Cardiac muscle cell (in vitro differentiated cells and primary cell): Measurements from ENCODE around the gene TSGA10. TPM values are rescaled to one million over a fixed set of nuclear protein-coding genes. Genes with fewer than 3 reads are reported as not detected.
A peak's percentile ranks its signal among the peaks of the same experiment; 100 is the strongest.
"Not testable (repeated sequence)": the region's sequence is repeated elsewhere in the genome, so short reads cannot be mapped to it uniquely, and the experiment has no call there.

Experiments used
- DNase-seq, 2 donors: peaks; one replicate each; pipeline versions ENCODE4 v3.0.0 to v3.0.0-alpha.2; 2010 to 2017; ENCODE audit warnings: low read depth in 1 of 2, low spot score in 1 of 2
- H3K27ac ChIP-seq: fragments of 200-600 bp; sonication (generic); 2 replicates; pipeline ENCODE4 v1.5.1; 2016
- H3K27me3 ChIP-seq: fragments of 200-600 bp; sonication (generic); 2 replicates; pipeline ENCODE4 v1.6.0; 2016; ENCODE audit warnings: control low read depth
- H3K36me3 ChIP-seq: fragments of 200-600 bp; sonication (generic); 2 replicates; pipeline ENCODE4 v1.5.1; 2016; ENCODE audit warnings: control low read depth
- H3K4me1 ChIP-seq: fragments of 200-600 bp; sonication (generic); 2 replicates; pipeline ENCODE4 v1.8.1; 2017; ENCODE audit warnings: low read depth, mild to moderate bottlenecking, mixed run types
- H3K4me3 ChIP-seq: fragments of 200-600 bp; sonication (generic); 2 replicates; pipeline ENCODE4 v1.5.1; 2016; ENCODE audit warnings: mild to moderate bottlenecking
- H3K9me3 ChIP-seq: fragments of 200-600 bp; sonication (generic); 2 replicates; pipeline ENCODE4 v1.5.1; 2017; ENCODE audit warnings: low read depth, mild to moderate bottlenecking, control low read depth
- polyA plus RNA-seq: library from polyadenylated mRNA; unstranded; fragments of >200 nt; fragmentation: Nextera tagmentation; extraction: Ambion mirVana; gene quantifications from 2 replicates; pipeline ENCODE4 v1.2.1, GENCODE V29; 2016
- total RNA-seq: library from RNA; depleted of rRNA; stranded (reverse); fragments of >200 nt; gene quantifications from 2 replicates; pipeline ENCODE4 v1.2.3, GENCODE V29; 2016
- TF ChIP-seq, protein P1 (sequence below): IDR thresholded peaks from 2 replicates; pipeline ENCODE4 v1.5.1; 2012; ENCODE audit warnings: low read depth, mild to moderate bottlenecking, low read length

Gene TSGA10
- total and polyA plus RNA-seq, 2 experiments from 2014 or later, result 7.3 to 7.8 TPM

DNA sequence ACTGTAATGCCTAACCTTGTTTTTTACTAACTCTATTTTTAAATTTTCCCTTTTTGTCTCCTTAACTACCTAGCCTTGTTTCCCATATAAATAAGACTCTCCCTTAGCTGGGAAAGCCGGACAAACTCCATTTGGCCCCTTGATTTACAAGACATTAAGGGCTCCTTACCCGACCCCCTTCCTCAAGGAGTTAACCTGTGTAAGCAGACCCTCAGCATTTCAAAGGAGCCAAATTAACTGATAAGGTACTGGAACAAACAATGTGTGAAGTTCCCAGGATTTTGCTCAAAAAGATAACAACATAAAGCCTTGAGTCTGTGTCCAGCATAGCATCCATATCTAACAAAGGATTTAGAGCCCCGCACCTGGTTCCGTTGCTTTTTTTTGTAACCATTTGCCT is 72.9 kb downstream of the TSGA10 start:
- Histone ChIP-seq H3K36me3 (no peaks in the 10 kb centered on the region), H3K27me3 (peaks cover 33% of the 10 kb centered on the region), H3K4me3 (no peak overlapping the region), H3K27ac (no peak overlapping the region), H3K9me3 (no peaks in the 10 kb centered on the region), H3K4me1 (peaks cover 5% of the 10 kb centered on the region)
- DNase-seq, result no peak
- TF ChIP-seq, protein P1, sequence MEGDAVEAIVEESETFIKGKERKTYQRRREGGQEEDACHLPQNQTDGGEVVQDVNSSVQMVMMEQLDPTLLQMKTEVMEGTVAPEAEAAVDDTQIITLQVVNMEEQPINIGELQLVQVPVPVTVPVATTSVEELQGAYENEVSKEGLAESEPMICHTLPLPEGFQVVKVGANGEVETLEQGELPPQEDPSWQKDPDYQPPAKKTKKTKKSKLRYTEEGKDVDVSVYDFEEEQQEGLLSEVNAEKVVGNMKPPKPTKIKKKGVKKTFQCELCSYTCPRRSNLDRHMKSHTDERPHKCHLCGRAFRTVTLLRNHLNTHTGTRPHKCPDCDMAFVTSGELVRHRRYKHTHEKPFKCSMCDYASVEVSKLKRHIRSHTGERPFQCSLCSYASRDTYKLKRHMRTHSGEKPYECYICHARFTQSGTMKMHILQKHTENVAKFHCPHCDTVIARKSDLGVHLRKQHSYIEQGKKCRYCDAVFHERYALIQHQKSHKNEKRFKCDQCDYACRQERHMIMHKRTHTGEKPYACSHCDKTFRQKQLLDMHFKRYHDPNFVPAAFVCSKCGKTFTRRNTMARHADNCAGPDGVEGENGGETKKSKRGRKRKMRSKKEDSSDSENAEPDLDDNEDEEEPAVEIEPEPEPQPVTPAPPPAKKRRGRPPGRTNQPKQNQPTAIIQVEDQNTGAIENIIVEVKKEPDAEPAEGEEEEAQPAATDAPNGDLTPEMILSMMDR, result no peak

DNA sequence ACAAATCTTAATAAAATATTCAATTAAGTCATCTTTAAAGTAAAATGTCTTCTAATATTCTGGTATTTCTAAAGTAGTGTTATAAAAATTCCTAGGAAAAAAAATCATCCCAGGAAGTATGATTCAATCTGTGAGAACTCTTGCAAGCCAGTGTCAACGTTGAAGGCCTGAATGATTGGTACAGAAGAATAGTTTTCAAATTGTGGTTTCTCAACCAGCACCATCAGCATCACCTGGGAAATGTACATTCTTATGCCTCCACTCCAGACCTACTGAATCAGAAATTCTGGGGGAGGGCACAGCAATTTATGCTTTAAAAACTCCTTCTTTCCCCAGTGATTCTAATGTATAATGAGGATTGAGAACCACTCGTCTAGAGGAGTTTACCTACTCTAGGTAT is 75.5 kb downstream of the TSGA10 start:
- DNase-seq, result no peak
- Histone ChIP-seq H3K27ac (no peak overlapping the region), H3K4me3 (no peak overlapping the region), H3K9me3 (no peaks in the 10 kb centered on the region), H3K36me3 (no peaks in the 10 kb centered on the region), H3K4me1 (peaks cover 5% of the 10 kb centered on the region), H3K27me3 (peaks cover 55% of the 10 kb centered on the region)
- TF ChIP-seq, protein P1, result no peak

DNA sequence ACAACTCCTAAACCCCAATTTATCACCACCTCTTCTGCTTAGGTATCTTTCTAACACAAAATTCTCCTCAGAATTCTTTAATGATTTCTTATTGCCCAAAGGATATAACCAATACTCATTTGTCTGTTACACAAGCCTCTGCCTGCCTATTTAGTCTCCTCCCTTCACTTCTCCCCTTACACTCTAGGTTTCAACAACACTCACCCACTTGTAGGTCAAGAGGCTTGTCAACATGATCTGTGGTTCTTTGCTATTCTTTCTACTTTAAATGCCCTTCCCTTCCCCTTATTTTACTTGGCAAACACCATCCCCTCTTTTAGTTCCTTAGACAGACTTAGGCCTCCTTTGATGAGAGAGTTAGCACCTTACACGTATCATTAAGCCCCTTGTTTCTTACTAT is 82.2 kb downstream of the TSGA10 start:
- peak in 1 of 2 donors; percentile 79 for DNase-seq
- H3K4me1 ChIP-seq, result peaks cover 21% of the 10 kb centered on the region
- TF ChIP-seq, protein P1, result no peak

DNA sequence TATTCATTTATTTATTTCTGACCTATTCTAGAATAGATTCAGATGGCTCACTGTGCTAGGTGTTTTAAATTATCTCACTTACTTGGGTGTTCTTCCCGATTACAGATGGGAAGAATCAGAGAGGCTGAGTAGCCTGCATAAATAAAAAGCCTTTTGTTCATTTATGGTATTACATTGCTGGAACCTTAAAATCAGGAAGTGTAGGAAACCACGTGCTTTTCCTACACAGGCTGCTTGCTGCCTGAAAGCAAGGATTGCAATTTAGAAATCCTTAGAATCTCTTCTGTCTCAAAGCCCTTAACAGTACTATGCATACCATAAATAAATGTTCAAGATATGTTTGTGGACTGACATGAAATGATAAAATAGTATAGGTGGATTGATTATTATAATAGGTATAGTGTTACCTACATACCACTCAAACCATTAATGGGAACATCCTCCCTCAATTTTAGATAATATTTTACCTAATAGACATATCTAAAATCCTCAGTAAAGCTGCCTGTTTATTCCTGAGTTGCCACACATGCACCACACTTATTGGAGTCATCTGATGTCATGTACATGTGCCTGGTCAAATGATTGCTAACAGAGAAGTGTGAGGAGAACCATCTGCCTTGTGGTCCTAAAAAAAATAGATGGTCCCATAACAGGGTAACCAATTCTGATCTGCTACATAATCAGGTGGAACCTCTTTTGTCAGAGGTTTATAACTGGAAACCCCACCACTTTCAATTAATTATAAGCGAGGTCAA is 86.7 kb downstream of the TSGA10 start:
- Histone ChIP-seq H3K27me3 (peaks cover 32% of the 10 kb centered on the region), H3K36me3 (no peaks in the 10 kb centered on the region), H3K27ac (no peak overlapping the region), H3K4me1 (peaks cover 19% of the 10 kb centered on the region), H3K4me3 (no peak overlapping the region), H3K9me3 (no peaks in the 10 kb centered on the region)
- DNase-seq, result no peak
- TF ChIP-seq, protein P1, result no peak

More for the DNA sequence above, 82.2 kb downstream of the TSGA10 start:
- Histone ChIP-seq H3K4me3 (no peak overlapping the region), H3K27ac (no peak overlapping the region), H3K36me3 (no peaks in the 10 kb centered on the region), H3K27me3 (peaks cover 50% of the 10 kb centered on the region), H3K9me3 (no peaks in the 10 kb centered on the region)

DNA sequence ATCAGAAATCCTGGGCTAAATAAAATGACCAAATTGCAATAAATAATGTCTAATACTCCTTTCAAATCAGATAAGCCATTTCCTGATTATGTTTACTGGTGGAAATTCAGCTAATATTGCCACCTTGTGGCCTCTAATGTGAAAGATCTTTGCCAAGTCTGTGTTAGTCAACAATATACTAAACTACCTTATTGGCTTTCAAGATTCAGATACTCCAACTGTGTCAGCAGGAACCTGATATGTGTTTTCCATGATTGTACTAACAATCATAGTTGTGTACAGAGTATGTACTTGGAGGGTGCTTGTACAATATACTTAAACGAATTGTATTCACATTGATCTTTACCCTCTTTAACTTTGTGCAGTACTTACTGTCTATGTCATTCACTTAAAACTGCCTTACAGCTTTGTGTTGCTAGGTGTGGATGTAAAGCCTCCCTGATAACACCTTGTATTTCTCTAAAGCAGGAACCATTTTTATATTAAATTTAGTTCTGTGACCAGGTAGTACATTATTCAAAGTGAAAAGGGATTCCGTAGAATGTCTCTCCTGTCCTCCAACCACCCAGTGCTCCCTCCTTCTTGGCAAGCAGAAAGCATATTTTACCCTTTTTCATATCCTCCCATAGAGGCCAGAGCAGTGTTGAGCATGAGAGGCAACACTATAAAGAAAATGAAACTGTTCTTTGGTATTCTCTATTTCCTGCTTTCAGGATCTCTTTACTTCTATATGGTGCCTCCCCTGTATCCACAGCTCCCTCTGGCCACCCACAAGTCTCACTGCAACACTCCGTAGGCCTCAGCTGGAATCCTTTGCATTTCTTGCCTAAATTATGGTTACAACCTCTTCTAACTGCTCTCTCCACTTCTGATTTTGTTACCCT is 88.4 kb downstream of the TSGA10 start:
- no peak overlapping the region for H3K27ac ChIP-seq
- H3K27me3 ChIP-seq, result peaks cover 43% of the 10 kb centered on the region
- peaks cover 1% of the 10 kb centered on the region for H3K4me1 ChIP-seq
- H3K36me3 ChIP-seq, result no peaks in the 10 kb centered on the region
- peak; percentile 56 to 73 for DNase-seq
- no peak overlapping the region for H3K4me3 ChIP-seq
- TF ChIP-seq, protein P1, result peak; percentile 66
- H3K9me3 ChIP-seq, result no peaks in the 10 kb centered on the region

DNA sequence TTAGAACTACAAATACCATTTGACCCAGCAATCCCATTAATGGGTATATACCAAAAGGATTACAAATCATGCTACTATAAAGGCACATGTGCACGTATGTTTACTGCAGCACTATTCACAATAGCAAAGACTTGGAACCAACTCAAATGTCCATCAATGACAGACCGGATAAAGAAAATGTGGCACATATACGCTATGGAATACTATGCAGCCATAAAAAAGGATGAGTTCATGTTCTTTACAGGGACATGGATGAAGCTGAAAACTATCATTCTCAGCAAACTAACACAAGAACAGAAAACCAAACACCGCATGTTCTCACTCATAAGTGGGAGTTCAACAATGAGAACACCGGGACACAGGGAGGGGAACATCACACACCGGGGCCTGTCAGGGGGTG is 105.6 kb downstream of the TSGA10 start:
- not testable (repeated sequence) for H3K27ac ChIP-seq, H3K36me3 ChIP-seq, H3K9me3 ChIP-seq, H3K4me1 ChIP-seq, H3K4me3 ChIP-seq, DNase-seq, H3K27me3 ChIP-seq

DNA sequence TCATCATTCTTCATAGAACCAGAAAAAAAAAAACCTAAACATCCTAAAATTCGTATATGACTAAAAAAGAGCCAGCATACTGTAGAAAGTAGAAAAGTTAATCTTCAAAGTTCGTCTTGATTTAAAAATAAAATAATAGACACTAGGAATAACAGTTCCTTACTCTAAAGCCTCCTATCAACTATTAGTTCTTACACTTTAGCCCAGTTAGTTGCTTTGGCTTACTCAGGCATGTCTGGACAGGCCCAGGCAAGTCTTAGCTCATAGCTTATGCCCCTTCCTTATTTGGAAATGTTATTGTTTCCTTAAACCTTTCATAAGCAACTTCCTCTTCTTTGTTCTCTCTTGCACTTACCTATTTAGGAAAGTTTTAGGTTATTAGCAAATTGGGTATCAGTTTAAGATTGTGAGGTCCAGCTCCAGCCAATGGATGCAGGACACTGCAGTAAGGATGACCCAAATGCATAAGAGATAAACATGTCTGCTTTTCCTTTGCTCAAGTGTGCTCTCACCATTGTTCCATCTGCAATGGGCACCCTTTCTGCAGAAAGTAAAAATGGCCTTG is 113.9 kb downstream of the TSGA10 start:
- not testable (repeated sequence) for H3K4me3 ChIP-seq, H3K36me3 ChIP-seq, H3K27me3 ChIP-seq, H3K27ac ChIP-seq, H3K4me1 ChIP-seq, H3K9me3 ChIP-seq, DNase-seq
